GM04503 (cell line): ENCODE results near the gene MERTK.
A peak's percentile ranks its signal among the peaks of the same experiment; 100 is the strongest.
"Not testable (repeated sequence)": the region's sequence is repeated elsewhere in the genome, so short reads cannot be mapped to it uniquely, and the experiment has no call there.

ENCODE experiments used
- DNase-seq: peaks from one replicate; pipeline ENCODE4 v3.0.0-alpha.2; 2012; ENCODE audit warnings: low read depth

MERTK gene

DNA sequence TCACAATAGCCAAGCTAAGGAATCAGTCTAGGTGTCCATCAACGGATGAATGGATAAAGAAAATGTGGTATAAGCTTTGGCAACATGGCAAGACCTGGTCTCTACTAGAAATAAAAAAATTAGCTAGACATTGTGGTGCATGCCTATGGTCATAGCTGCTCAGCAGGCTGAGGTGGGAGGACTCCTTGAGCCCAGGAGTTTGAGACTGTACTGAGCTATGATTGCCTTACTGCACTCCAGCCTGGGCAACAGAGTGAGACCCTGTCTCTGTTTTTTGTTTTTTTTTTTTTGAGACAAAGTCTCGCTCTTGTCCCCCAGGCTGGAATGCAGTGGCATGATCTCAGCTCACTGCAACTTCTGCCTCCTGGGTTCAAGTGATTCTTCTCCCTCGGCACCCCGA, 11.6 kb downstream of the MERTK start:
- not testable (repeated sequence) for DNase-seq

- DNase-seq, result no peak
These were observed 12.3 kb downstream of the MERTK start for GRCh38 chr2:111910609-111911277.

- DNase-seq, result not testable (repeated sequence)
These were observed 13.0 kb downstream of the MERTK start for GRCh38 chr2:111911295-111911977.

GRCh38 chr2:111912547-111912946, 14.1 kb downstream of the MERTK start:
- DNase-seq, result no peak

- no peak for DNase-seq
These were observed 18.7 kb downstream of the MERTK start for GRCh38 chr2:111917106-111917505.

DNA sequence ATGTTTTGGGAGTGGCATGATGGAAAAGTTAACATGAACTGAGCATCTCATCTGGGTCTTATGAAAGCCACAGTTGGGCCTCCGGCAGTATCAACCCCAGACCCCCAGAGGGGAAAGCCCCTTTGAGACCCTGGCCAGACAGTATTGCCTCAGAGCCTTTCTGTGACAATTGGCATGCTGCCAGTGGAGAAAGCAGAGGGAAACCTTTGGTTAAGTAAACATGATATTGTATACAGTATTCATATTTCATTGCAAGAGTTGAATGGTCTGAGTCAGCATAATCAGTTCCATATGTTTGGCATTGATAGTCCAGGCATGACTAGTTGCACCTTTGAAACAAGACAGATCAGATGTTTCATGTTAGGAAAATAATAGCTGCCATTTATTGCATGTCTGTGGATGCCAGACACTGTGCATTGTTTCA, 20.0 kb downstream of the MERTK start:
- peak; percentile 43 for DNase-seq

GRCh38 chr2:111919365-111919764, 21.0 kb downstream of the MERTK start:
- no peak for DNase-seq

GRCh38 chr2:111919794-111920608, 21.6 kb downstream of the MERTK start:
- no peak for DNase-seq

DNA sequence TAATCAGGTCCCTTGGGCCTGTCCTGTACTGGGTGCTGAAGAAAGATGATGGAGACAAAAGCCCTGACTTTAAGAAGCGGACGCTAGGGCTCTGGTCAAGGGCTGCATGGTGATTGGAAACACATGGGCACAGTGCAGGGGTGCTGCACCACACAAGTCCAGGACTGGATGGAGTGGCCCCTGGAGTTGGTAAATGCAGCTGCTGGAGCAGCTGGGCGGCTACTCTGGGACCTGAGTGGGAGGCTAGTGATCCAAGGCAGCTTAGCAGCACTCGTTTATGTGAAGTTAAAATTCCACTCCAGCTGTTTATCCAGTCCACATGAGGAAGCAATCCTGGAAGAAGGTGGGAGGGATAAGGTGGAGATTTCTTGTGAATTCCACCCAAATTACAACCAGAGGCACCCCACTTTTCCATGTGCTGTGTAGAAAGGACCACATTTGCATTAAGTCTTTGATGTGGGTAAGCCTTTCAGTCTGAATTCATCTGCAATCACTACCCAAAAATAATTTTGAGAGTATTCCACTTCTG, 24.9 kb downstream of the MERTK start:
- no peak for DNase-seq

GRCh38 chr2:111924617-111925107, 26.3 kb downstream of the MERTK start:
- DNase-seq, result no peak

- DNase-seq, result no peak
These were observed 29.3 kb downstream of the MERTK start for GRCh38 chr2:111927723-111928122.

- DNase-seq, result no peak
These were observed 32.0 kb downstream of the MERTK start for GRCh38 chr2:111930409-111930808.

DNA sequence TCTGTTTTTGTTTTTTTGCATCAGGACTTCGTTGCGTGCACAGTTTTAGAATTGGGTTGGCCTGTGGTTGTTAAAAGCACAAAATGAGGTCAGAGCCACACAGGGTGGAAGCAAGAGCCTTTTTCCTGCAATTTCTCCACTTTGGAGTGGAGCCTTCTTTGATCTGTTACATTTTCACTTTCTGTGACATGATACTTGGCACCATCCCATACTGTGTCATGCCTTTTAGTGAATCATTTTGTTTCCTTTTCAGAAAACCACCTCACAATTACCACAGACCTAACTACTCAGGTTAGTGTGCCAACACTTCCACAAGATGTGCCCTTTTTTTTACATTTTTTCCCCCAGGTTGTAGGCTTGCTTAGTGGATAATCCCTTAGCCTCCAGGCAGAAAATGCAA, 32.5 kb downstream of the MERTK start:
- no peak for DNase-seq

DNA sequence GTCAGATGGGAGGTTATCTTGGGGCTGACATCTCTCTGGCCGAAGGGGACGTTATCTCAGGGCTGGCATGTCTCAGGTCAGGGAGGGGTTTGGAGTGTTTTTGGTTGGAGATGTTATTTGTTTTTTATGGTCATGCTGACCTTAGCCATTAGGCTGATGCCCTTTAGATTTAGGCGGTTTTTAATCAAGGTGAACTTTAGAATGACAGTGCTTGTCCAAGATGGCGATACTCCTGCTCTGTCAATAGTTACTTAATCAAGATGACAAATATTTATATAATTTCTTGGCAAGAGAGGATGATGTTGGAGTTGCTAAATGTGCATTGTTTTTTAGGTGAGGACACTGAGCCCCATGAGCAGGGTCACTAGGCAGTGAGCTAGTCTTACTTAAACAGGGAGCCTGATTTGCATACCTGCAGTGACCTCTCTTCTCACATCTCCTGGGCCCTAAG, 34.5 kb downstream of the MERTK start:
- no peak for DNase-seq

- DNase-seq, result not testable (repeated sequence)
These were observed 35.5 kb downstream of the MERTK start for GRCh38 chr2:111933900-111934299.

GRCh38 chr2:111936881-111937280, 38.5 kb downstream of the MERTK start:
- no peak for DNase-seq

DNA sequence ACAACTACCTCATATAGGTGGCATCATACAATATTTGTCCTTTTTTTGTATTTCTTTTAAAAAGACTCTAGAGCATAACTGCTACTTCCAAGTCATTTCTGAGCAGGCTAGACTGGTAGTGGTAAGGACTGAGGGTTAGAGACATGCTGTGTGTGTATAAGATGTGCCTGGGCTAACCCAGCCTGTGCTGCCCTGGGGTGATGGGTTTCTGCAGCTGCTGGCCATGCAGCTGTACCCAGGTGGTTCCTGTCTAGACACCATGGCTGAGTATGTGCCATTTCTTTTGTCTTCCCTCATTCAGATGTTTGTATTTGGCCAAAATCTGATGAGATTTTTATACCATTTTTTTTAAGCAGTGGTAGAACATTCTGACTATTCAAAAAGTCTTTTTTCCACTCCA, 40.0 kb downstream of the MERTK start:
- DNase-seq, result no peak

GRCh38 chr2:111940333-111941196, 42.2 kb downstream of the MERTK start:
- no peak for DNase-seq

GRCh38 chr2:111941531-111941930, 43.1 kb downstream of the MERTK start:
- DNase-seq, result no peak

DNA sequence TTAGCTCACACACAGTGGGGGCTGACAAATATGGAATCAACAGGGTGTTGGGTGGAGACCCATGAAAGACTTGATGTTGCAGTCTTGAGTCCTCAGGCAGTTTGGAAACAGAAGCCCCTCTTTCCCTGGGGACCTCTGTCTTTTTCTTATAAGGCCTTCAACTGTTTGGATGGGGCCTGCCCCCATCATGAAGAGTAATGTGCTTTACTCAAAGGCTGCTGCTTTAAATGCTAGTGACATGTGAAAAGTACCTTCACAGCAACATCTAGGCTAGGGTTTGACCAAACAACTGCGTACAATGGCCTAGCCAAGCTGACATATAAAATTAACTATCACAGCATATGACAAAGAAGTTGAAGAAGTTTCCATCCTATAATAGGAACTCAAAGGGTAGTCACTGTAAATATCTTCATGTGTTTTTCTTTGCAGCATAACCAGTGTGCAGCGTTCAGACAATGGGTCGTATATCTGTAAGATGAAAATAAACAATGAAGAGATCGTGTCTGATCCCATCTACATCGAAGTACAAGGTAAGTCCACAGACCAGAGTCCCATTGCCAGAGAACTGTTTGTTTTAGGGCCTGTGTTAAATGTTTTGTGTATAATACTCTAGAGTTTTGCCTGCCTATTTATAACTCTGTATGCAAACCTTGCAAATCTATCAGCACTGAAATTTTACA, 46.3 kb downstream of the MERTK start:
- DNase-seq, result no peak
